Neural cell (in vitro differentiated cells): ENCODE measurements around the gene SLC27A6. TPM values are rescaled to one million over a fixed set of nuclear protein-coding genes. Genes with fewer than 3 reads are reported as not detected.

Source experiments
- H2AFZ ChIP-seq: fragments of 200-600, 300-800 bp; sonication (generic), shearing (Covaris generic); 2 replicates; pipeline ENCODE4 v1.6.0; 2014; ENCODE audit warnings: low read depth, mild to moderate bottlenecking, antibody characterized with exemption, low read length, moderate library complexity
- H3F3A ChIP-seq: fragments of 200-600 bp; shearing (Covaris generic); 2 replicates; pipeline ENCODE4 v1.6.1; 2016; ENCODE audit warnings: mild to moderate bottlenecking, moderate library complexity, mixed read lengths, antibody characterized with exemption, low read length; ENCODE audit not compliant: insufficient read depth, poor library complexity, severe bottlenecking
- H3K27ac ChIP-seq: fragments of 200-600, 300-800 bp; sonication (generic), shearing (Covaris generic); 2 replicates; pipeline ENCODE4 v1.5.1; 2014; ENCODE audit warnings: mild to moderate bottlenecking, low read length, moderate library complexity
- H3K27me3 ChIP-seq: fragments of 300-800, 200-600 bp; sonication (generic), shearing (Covaris generic); 2 replicates; pipeline ENCODE4 v1.6.0; 2014; ENCODE audit warnings: mild to moderate bottlenecking, low read depth, low read length, moderate library complexity; ENCODE audit not compliant: insufficient read depth
- H3K36me3 ChIP-seq: fragments of 300-800, 200-600 bp; sonication (generic), shearing (Covaris generic); 2 replicates; pipeline ENCODE4 v1.5.1; 2014; ENCODE audit warnings: mild to moderate bottlenecking, antibody characterized with exemption, low read length, moderate library complexity; ENCODE audit not compliant: insufficient read depth
- H3K4me2 ChIP-seq: fragments of 300-800, 200-600 bp; sonication (generic), shearing (Covaris generic); 2 replicates; pipeline ENCODE4 v1.6.0; 2014; ENCODE audit warnings: mild to moderate bottlenecking, low read length
- H3K4me3 ChIP-seq: fragments of 300-800, 200-600 bp; sonication (generic), shearing (Covaris generic); 2 replicates; pipeline ENCODE4 v1.5.1; 2014; ENCODE audit warnings: mild to moderate bottlenecking, low read length, moderate library complexity
- H3K79me2 ChIP-seq: fragments of 200-600 bp; shearing (Covaris generic); replicated peaks from 2 replicates; pipeline ENCODE4 v1.6.0; 2014; ENCODE audit warnings: mild to moderate bottlenecking, low read length, moderate library complexity; ENCODE audit not compliant: insufficient read depth
- H3K9ac ChIP-seq: fragments of 300-800, 200-600 bp; sonication (generic), shearing (Covaris generic); 2 replicates; pipeline ENCODE4 v1.6.1; 2016; ENCODE audit warnings: mild to moderate bottlenecking, low read length, mixed read lengths
- H3K9me2 ChIP-seq: fragments of 200-600 bp; shearing (Covaris generic); 2 replicates; pipeline ENCODE4 v1.6.1; 2016; ENCODE audit warnings: mild to moderate bottlenecking, low read length, mixed read lengths; ENCODE audit not compliant: insufficient read depth
- H3K9me3 ChIP-seq: fragments of 200-600, 300-800 bp; sonication (generic), shearing (Covaris generic); 2 replicates; pipeline ENCODE4 v1.6.1; 2016; ENCODE audit warnings: mild to moderate bottlenecking, mixed run types, low read length, moderate library complexity, mixed read lengths
- H4K20me1 ChIP-seq: fragments of 200-600 bp; shearing (Covaris generic); 2 replicates; pipeline ENCODE4 v1.6.1; 2016; ENCODE audit warnings: mild to moderate bottlenecking, mixed run types; ENCODE audit not compliant: insufficient read depth
- EP300 ChIP-seq: fragments of 450-650 bp; conservative IDR thresholded peaks from 2 replicates; pipeline ENCODE4 v1.6.1; 2014; ENCODE audit warnings: antibody characterized with exemption, mild to moderate bottlenecking, moderate library complexity; ENCODE audit not compliant: poor library complexity, severe bottlenecking
- EZH2 ChIP-seq: fragments of 200-600, 300-800 bp; shearing (Covaris generic), sonication (generic); IDR thresholded peaks from 2 replicates; pipeline ENCODE4 v1.6.1; 2014; ENCODE audit warnings: antibody characterized with exemption, low read length, borderline replicate concordance, mild to moderate bottlenecking; ENCODE audit not compliant: insufficient read depth, poor library complexity, severe bottlenecking
- MXI1 ChIP-seq: fragments of 450-650 bp; conservative IDR thresholded peaks from 2 replicates; pipeline ENCODE4 v1.6.1; 2014; ENCODE audit warnings: antibody characterized with exemption, mild to moderate bottlenecking; ENCODE audit not compliant: poor library complexity, severe bottlenecking
- POLR2AphosphoS5 ChIP-seq: IDR thresholded peaks from 2 replicates; pipeline ENCODE4 v1.6.1; 2012
- RAD21 ChIP-seq: fragments of 450-650 bp; conservative IDR thresholded peaks from 2 replicates; pipeline ENCODE4 v1.6.1; 2014; ENCODE audit warnings: antibody characterized with exemption, mild to moderate bottlenecking, moderate library complexity
- REST ChIP-seq: IDR thresholded peaks from 2 replicates; pipeline ENCODE4 v1.6.1; 2012; ENCODE audit warnings: borderline replicate concordance
- SMC3 ChIP-seq: fragments of 450-650 bp; conservative IDR thresholded peaks from 2 replicates; pipeline ENCODE4 v1.6.1; 2014; ENCODE audit warnings: antibody characterized with exemption, mild to moderate bottlenecking, moderate library complexity; ENCODE audit not compliant: poor library complexity
- TAF1 ChIP-seq: IDR thresholded peaks from 2 replicates; pipeline ENCODE4 v1.6.1; 2012; ENCODE audit warnings: low read depth
- polyA plus RNA-seq: library from polyadenylated mRNA; depleted of rRNA; stranded (reverse); fragments of >200 nt; gene quantifications from 2 replicates; pipeline ENCODE4 v1.2.3, GENCODE V29; 2014
- TF ChIP-seq, protein P1 (sequence below): fragments of 450-650 bp; IDR thresholded peaks from 2 replicates; pipeline ENCODE4 v1.5.1; 2014; ENCODE audit warnings: antibody characterized with exemption, mild to moderate bottlenecking, moderate library complexity; ENCODE audit not compliant: poor library complexity, severe bottlenecking

Gene SLC27A6
- polyA plus RNA-seq, 1 donor from 2014 or later = 0.37 TPM

DNA sequence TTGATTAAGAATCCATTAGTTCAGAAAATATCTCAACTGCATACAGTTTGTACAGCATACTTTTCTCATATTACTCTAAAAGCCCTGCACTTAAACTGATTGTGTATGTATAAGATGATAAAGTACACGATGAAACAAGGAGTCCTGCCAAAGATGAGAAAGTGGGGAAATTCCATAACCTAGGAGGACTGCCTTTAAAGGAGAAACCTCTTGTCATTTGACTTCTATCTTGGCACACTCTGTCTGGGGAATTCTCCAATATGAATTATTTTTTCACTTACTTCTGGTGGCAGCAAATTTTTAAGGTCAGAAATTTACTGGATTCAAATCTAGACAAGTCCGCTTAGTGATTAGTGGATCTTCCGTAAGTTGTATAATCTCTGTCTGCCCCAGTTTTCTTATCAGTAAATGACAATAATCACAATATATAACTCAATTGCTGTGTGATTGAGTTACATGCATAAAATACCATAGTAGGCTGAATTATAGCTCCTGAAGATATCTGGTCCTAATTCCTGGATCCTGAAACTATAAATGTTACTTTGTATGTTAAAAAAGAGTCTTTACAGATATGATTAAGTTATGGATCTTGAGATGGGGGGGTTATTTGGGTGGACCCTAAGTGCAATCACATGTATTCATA lies 112.3 kb downstream of the SLC27A6 start:
- Histone ChIP-seq H3K9me2 (no peaks in the 10 kb centered on the region), H3F3A (no peaks in the 10 kb centered on the region), H3K9me3 (no peaks in the 10 kb centered on the region), H3K4me3 (no peak overlapping the region), H3K36me3 (no peaks in the 10 kb centered on the region), H3K9ac (no peak overlapping the region), H4K20me1 (no peaks in the 10 kb centered on the region), H3K27me3 (no peaks in the 10 kb centered on the region), H3K27ac (no peak overlapping the region), H2AFZ (no peak overlapping the region), H3K79me2 (no peaks in the 10 kb centered on the region), H3K4me2 (no peak overlapping the region)
- TF ChIP-seq EP300 (no peak), POLR2AphosphoS5 (no peak), EZH2 (no peak), TAF1 (no peak), RAD21 (no peak), SMC3 (no peak), MXI1 (no peak), REST (no peak)
- TF ChIP-seq, protein P1, sequence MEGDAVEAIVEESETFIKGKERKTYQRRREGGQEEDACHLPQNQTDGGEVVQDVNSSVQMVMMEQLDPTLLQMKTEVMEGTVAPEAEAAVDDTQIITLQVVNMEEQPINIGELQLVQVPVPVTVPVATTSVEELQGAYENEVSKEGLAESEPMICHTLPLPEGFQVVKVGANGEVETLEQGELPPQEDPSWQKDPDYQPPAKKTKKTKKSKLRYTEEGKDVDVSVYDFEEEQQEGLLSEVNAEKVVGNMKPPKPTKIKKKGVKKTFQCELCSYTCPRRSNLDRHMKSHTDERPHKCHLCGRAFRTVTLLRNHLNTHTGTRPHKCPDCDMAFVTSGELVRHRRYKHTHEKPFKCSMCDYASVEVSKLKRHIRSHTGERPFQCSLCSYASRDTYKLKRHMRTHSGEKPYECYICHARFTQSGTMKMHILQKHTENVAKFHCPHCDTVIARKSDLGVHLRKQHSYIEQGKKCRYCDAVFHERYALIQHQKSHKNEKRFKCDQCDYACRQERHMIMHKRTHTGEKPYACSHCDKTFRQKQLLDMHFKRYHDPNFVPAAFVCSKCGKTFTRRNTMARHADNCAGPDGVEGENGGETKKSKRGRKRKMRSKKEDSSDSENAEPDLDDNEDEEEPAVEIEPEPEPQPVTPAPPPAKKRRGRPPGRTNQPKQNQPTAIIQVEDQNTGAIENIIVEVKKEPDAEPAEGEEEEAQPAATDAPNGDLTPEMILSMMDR = no peak

DNA sequence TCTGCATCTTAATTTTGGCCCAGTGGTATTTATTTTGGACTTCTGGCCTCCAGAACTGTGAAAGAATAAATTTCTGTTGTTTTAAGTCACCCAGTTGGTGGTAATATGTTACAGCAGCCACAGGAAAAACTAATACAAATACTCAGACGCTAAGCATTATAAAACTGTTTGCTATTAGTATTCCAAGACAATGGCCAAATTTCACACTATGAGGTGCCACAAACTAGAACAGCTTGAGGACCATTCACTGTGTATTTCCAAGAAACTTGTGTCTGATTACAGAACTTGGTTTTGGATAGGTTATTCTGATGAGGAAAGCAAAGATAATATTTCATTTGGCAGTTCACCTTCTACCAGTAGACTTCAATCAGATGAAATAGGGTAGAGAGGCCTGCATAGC lies 113.0 kb downstream of the SLC27A6 start:
- H3K4me2 ChIP-seq = no peak overlapping the region
- no peaks in the 10 kb centered on the region for H3F3A ChIP-seq
- no peak overlapping the region for H3K27ac ChIP-seq
- H3K9me2 ChIP-seq = no peaks in the 10 kb centered on the region
- TF ChIP-seq, protein P1 = no peak
- TF ChIP-seq SMC3 (no peak), REST (no peak), EZH2 (no peak), POLR2AphosphoS5 (no peak), TAF1 (no peak), MXI1 (no peak), EP300 (no peak), RAD21 (no peak)
- H3K9ac ChIP-seq = no peak overlapping the region
- H3K27me3 ChIP-seq = no peaks in the 10 kb centered on the region
- no peaks in the 10 kb centered on the region for H3K9me3 ChIP-seq
- no peaks in the 10 kb centered on the region for H4K20me1 ChIP-seq
- no peak overlapping the region for H2AFZ ChIP-seq
- no peak overlapping the region for H3K4me3 ChIP-seq
- H3K79me2 ChIP-seq = no peaks in the 10 kb centered on the region
- H3K36me3 ChIP-seq = no peaks in the 10 kb centered on the region
